IgD-negative memory B cell (primary cell): ENCODE results near the gene HBP1. TPM values are rescaled to one million over a fixed set of nuclear protein-coding genes. Genes with fewer than 3 reads are reported as not detected.
A peak's percentile ranks its signal among the peaks of the same experiment; 100 is the strongest.

Experiments used
- H3K27ac Mint-ChIP-seq, 3 donors: one replicate each; pipeline ENCODE4 v1.8.0; 2020 to 2022; ENCODE audit warnings: mild to moderate bottlenecking in 3 of 3, mixed read lengths in 3 of 3, moderate library complexity in 1 of 3
- H3K27me3 Mint-ChIP-seq: one replicate; pipeline ENCODE4 v1.8.0; 2021; ENCODE audit warnings: mixed read lengths
- H3K36me3 Mint-ChIP-seq: one replicate; pipeline ENCODE4 v1.8.0; 2020; ENCODE audit warnings: mild to moderate bottlenecking, mixed read lengths
- H3K4me1 Mint-ChIP-seq, 3 donors: one replicate each; pipeline ENCODE4 v1.8.0; 2020 to 2022; ENCODE audit warnings: mixed read lengths in 3 of 3, mild to moderate bottlenecking in 1 of 3
- H3K4me3 Mint-ChIP-seq, 4 donors: one replicate each; pipeline ENCODE4 v1.8.0; 2020 to 2022; ENCODE audit warnings: mild to moderate bottlenecking in 4 of 4, mixed read lengths in 4 of 4, moderate library complexity in 3 of 4
- H3K9me3 Mint-ChIP-seq, 3 donors: one replicate each; pipeline ENCODE4 v1.8.0; 2020 to 2021; ENCODE audit warnings: mixed read lengths in 3 of 3, mild to moderate bottlenecking in 1 of 3
- polyA plus RNA-seq: library from polyadenylated mRNA; unstranded; fragments of 300-500 nt; fragmentation: Illumina TruSeq; gene quantifications from one replicate; pipeline ENCODE4 v1.2.3, GENCODE V29; 2021

HBP1 gene
- polyA plus RNA-seq, 1 donor from 2014 or later, result 46.4 TPM

DNA sequence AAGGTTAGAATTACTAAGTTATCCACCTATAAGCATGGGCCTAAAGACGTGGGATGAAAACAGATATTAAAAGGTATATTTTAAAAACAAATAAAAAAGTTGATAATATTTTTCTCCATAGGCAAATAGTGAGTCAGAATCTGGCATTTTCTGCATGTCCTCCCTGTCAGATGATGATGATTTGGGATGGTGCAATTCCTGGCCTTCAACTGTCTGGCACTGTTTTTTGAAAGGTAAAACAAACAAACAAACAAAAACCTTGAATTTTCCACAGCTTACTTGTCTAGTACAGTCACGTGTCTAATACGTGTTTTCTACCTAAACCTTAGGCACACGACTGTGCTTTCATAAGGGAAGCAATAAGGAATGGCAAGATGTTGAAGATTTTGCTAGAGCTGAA lies 17.4 kb downstream of the HBP1 start:
- Mint-ChIP-seq H3K4me1 (peaks cover 4 to 6% (median 6%) of the 10 kb centered on the region in 3 donors), H3K27me3 (no peaks in the 10 kb centered on the region), H3K27ac (no peak overlapping the region), H3K4me3 (no peak overlapping the region), H3K36me3 (peaks cover 5% of the 10 kb centered on the region), H3K9me3 (no peaks in the 10 kb centered on the region)

DNA sequence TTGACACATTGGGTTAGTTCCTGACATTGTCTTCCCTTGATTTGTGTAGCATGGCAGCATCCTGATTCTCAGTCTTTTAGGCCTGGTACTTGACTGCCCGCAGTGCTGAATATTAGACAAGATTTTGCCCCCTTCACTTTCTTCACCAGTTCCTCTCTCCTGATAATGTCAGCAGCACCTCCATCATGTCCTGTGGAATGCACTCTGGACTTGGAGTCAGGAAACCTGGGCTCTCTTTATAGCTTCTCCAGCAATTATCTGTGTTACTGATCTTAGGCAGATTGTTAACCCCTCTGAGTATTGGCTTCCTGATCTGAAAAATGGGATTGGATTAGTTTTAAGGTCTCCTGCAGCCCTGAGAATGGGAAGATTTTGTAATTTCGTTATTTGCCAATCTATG lies 19.0 kb downstream of the HBP1 start:
- H3K27ac Mint-ChIP-seq, result peak overlapping the region in 1 of 3 donors; percentile 31
- peaks cover 4 to 6% (median 5%) of the 10 kb centered on the region in 3 donors for H3K4me1 Mint-ChIP-seq
- H3K36me3 Mint-ChIP-seq, result peaks cover 5% of the 10 kb centered on the region
- H3K4me3 Mint-ChIP-seq, result no peak overlapping the region
- no peaks in the 10 kb centered on the region for H3K27me3 Mint-ChIP-seq
- H3K9me3 Mint-ChIP-seq, result no peaks in the 10 kb centered on the region

DNA sequence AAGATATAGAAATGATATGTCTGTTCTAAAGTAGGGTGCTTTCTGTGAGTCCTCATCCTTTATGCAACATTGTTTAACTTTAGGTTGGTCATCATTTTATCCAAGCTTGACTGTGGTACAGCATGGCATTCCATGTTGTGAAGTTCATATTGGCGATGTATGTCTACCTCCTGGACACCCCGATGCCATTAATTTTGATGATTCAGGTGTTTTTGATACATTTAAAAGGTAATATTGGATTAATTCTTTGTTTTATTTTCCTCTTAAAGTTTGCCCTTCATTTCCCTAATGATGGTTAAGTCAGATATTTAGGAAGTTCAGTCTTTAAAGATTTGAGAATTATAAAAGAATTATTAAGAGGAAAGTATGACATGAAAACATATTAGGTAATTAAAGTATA lies 21.3 kb downstream of the HBP1 start:
- no peak overlapping the region for H3K27ac Mint-ChIP-seq
- H3K36me3 Mint-ChIP-seq, result peaks cover 5% of the 10 kb centered on the region
- peaks cover 0 to 12% (median 4%) of the 10 kb centered on the region in 3 donors for H3K4me1 Mint-ChIP-seq
- no peak overlapping the region for H3K4me3 Mint-ChIP-seq
- H3K27me3 Mint-ChIP-seq, result no peaks in the 10 kb centered on the region
- H3K9me3 Mint-ChIP-seq, result no peaks in the 10 kb centered on the region

DNA sequence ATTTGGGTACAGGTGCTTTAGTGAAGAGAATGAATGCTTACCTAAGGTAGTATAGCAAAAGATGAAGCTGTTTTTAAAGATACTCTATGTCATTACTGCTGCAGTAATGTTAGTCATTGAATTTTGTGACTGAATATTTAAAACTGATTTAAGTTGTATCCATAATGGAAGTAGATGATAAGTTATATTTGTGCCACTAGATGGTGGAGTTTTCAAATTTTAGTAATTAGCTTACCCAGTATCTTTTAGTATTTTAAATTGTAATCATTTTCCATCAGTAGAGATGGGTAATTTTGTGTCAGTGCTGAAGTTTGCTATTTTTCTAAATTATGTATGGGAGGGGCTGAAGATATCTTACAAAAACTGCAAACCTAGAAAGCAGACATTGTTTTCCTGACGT lies 25.2 kb downstream of the HBP1 start:
- H3K27me3 Mint-ChIP-seq, result no peaks in the 10 kb centered on the region
- H3K27ac Mint-ChIP-seq, result peak overlapping the region in 1 of 3 donors; percentile 75
- no peaks in the 10 kb centered on the region for H3K36me3 Mint-ChIP-seq
- peaks cover 2 to 8% (median 2%) of the 10 kb centered on the region in 3 donors for H3K4me1 Mint-ChIP-seq
- no peaks in the 10 kb centered on the region for H3K9me3 Mint-ChIP-seq
- peak overlapping the region in 1 of 4 donors; percentile 20 for H3K4me3 Mint-ChIP-seq

DNA sequence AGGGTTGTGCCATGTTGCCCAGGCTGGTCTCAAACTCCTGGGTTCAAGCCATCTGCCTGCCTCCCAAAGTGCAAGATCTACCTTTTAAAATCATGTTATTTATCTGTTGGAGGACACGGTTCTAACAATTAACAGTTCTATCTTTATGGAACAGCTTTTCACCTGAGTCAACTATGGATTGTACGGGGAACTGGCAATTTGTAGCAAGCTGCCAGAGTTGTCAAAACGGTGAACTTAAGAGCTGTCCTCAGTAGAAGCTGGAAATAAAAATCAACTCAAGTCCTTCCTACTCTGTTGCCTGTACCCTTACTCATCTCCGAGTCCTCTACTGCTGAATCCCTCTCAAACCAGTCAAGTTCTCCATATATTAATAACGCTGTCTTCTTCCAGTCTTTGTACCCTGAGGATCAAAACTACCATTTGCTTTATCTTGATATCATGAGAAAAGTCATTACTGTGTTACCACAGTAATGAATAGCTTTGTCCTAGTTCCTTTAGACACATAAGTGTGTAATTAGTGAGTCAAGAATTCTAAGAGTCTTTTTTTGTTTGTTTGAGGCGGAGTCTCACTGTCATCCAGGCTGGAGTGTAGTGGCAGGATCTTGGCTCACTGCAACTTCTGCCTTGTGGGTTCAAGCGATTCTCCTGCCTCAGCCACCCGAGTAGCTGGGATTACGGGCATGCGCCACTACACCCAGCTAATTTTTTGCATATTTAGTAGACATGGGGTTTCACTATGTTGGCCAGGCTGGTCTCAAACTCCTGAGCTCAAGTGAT lies 28.2 kb downstream of the HBP1 start:
- Mint-ChIP-seq H3K9me3 (no peaks in the 10 kb centered on the region), H3K4me3 (no peak overlapping the region), H3K27ac (peak overlapping the region in 1 of 3 donors; percentile 47), H3K27me3 (no peaks in the 10 kb centered on the region), H3K36me3 (peaks cover 2% of the 10 kb centered on the region), H3K4me1 (peaks cover 0 to 8% (median 2%) of the 10 kb centered on the region in 3 donors)

DNA sequence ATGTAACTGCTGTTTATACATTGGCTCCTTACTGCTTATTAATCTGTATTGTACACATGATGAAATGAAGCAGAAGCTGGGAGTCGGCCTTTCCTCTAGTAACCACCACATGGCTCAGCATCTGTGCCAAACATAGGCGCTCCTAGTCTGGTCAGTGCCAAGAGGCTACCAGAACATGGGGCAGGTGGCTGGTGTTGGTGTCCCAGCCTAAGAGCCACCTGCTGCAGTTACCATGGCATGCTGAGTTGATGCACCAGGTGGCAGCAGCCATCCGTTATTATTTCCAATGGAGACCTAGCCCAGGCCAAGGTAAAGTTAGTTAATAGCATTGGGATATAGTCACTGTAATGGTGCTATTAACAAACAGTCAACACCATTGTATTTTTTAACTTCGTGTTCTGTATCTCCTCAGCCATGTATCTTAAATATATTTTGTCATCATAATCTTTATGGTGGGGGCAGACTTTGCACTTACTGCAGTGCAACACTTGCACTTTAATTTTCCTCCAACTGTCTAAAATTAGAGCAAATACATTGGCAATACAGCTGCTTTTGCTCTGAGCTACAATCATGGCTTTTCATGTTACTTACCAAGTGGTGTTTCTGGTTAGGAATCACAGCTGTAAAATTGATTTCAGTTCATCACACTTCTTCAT lies 33.1 kb downstream of the HBP1 start:
- peaks cover 15% of the 10 kb centered on the region for H3K36me3 Mint-ChIP-seq
- peak overlapping the region in 1 of 3 donors; percentile 23 for H3K27ac Mint-ChIP-seq
- no peaks in the 10 kb centered on the region for H3K27me3 Mint-ChIP-seq
- H3K4me1 Mint-ChIP-seq, result peaks cover 0 to 2% (median 0%) of the 10 kb centered on the region in 3 donors
- no peaks in the 10 kb centered on the region for H3K9me3 Mint-ChIP-seq
- H3K4me3 Mint-ChIP-seq, result no peak overlapping the region

DNA sequence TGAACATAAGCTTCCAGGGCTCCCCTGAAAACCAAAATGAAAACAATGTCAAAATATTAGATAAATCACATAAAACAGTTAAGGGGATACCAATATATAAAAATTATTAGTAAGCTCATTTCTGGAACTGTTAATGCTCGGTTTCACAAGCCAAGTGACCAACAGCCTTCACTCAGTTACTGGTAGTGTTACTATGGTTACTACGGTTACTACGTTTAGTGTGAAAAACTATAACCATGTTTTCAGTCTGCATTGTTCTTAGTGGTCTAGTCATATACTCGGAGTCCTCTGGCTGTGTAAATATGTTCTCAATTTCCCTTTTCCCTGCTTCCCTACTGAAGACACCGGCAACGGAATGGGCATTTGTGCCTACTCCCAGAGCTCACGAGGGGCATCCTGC lies 34.8 kb downstream of the HBP1 start:
- H3K9me3 Mint-ChIP-seq, result no peaks in the 10 kb centered on the region
- H3K27ac Mint-ChIP-seq, result no peak overlapping the region
- no peaks in the 10 kb centered on the region for H3K27me3 Mint-ChIP-seq
- H3K36me3 Mint-ChIP-seq, result peaks cover 18% of the 10 kb centered on the region
- H3K4me1 Mint-ChIP-seq, result no peaks in the 10 kb centered on the region
- H3K4me3 Mint-ChIP-seq, result peak overlapping the region in 1 of 4 donors; percentile 61

DNA sequence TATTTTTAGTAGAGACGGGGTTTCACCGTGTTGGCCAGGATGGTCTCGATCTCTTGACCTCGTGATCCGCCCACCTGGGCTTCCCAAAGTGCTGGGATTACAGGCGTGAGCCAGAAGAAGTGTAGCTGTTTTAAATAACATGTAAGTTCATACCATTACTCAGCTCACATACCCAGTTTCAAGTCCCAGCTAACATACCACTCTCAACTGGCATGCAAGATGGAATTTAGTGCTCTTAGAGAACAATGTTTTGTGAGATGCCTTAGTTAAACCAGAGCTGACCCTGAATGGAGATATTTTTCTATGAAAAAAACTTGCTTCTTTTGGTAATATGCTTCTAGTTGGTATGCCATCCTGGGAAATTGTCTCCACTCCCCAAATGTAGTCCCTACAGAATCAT lies 37.3 kb downstream of the HBP1 start:
- Mint-ChIP-seq H3K27me3 (no peaks in the 10 kb centered on the region), H3K9me3 (no peaks in the 10 kb centered on the region), H3K4me1 (no peaks in the 10 kb centered on the region), H3K4me3 (no peak overlapping the region), H3K36me3 (peaks cover 23% of the 10 kb centered on the region), H3K27ac (no peak overlapping the region)

DNA sequence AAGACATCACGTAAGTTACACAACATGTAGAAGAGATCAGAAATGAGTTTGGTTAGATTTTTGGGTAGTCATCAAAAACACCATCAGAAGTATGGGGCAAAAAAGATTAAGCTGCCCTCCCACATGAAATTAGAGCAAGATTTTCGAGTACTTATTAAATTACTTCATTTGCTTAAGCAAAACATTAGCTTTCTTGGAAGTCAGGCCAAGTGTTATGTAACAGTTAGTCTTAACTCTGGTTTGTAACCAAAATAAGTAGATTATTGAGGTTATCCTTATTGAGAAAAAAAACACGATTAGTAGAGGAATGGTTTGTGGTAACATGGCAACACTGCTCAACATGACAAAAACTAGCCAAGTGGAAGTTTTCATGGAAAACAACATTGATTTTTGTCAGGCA lies 37.9 kb downstream of the HBP1 start:
- Mint-ChIP-seq H3K4me1 (no peaks in the 10 kb centered on the region), H3K36me3 (peaks cover 23% of the 10 kb centered on the region), H3K4me3 (no peak overlapping the region)

DNA sequence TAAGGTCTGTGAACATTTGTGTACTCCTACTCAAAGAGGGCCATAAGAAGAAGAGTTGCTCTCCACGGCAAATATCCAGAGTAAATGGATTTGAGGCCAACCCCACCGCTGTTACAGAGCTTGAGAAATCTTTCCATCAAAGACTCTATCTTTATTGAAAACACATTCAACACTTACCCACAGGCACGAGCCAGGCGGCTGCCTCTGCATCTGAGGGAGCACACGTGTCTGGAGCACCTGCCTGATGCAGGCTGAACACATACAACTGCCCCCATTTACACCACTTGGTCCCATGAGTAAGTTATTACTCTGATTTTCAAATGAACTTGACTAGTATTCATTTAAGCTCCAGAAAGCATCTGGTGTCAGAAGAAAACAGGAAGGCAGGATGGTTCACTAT lies 38.7 kb downstream of the HBP1 start:
- H3K4me3 Mint-ChIP-seq, result no peak overlapping the region
- peak overlapping the region in 2 of 3 donors; percentile 44 to 73 for H3K27ac Mint-ChIP-seq
- peaks cover 23% of the 10 kb centered on the region for H3K36me3 Mint-ChIP-seq
- H3K27me3 Mint-ChIP-seq, result no peaks in the 10 kb centered on the region
- no peaks in the 10 kb centered on the region for H3K9me3 Mint-ChIP-seq
- H3K4me1 Mint-ChIP-seq, result no peaks in the 10 kb centered on the region

More for the DNA sequence above, 37.9 kb downstream of the HBP1 start:
- no peaks in the 10 kb centered on the region for H3K9me3 Mint-ChIP-seq
- no peaks in the 10 kb centered on the region for H3K27me3 Mint-ChIP-seq
- no peak overlapping the region for H3K27ac Mint-ChIP-seq

DNA sequence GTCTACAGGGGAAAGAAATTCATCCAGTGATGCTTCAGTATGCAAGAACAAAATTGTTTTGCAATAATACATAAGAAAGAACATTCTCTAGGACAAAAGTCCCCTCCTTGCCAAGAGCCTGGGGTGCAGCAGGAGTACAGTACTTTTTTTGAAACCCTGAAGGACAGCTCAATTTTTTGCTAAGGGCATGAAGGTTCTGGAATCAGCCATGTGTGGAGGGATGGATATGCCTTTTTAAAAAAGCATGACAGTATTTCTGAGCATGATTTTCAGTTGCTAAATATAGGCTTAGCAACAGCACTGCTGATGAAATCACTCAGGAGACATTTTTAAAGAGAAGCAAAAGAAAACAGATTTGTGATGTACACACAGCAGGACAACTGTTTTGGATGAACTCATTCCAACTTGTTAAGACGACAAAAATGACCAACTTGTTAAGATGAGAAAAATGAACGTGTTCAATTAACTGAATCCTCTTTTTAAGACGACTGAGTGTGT lies 39.3 kb downstream of the HBP1 start:
- H3K36me3 Mint-ChIP-seq, result peaks cover 23% of the 10 kb centered on the region
- no peaks in the 10 kb centered on the region for H3K4me1 Mint-ChIP-seq
- H3K27me3 Mint-ChIP-seq, result no peaks in the 10 kb centered on the region
- H3K4me3 Mint-ChIP-seq, result no peak overlapping the region
- peak overlapping the region in 2 of 3 donors; percentile 44 to 73 for H3K27ac Mint-ChIP-seq
- H3K9me3 Mint-ChIP-seq, result no peaks in the 10 kb centered on the region

DNA sequence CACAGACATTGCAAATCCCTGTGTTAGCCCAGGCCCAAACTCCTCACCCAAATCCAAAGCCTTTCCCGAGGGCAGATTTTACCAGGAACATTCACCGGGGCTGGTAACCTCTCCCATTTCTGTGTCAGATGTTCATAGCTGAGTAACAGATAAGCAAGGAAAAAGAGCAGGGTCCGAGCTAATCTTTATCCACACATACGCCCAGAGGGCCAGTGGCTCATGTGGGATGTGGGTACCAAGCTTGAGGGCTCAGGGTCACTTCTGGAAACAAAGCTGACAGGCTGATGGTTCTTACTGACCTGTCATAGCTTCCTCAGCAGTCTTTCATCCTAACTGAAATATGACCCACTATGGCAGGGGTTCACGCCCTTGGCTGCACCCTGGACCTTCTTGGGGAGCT lies 39.8 kb downstream of the HBP1 start:
- H3K4me3 Mint-ChIP-seq, result no peak overlapping the region
- H3K4me1 Mint-ChIP-seq, result peaks cover 0 to under 1% (median 0%) of the 10 kb centered on the region in 3 donors
- H3K9me3 Mint-ChIP-seq, result peaks cover 0 to 5% (median 0%) of the 10 kb centered on the region in 3 donors
- peak overlapping the region in 1 of 3 donors; percentile 19 for H3K27ac Mint-ChIP-seq
- H3K36me3 Mint-ChIP-seq, result peaks cover 23% of the 10 kb centered on the region
- H3K27me3 Mint-ChIP-seq, result no peaks in the 10 kb centered on the region

DNA sequence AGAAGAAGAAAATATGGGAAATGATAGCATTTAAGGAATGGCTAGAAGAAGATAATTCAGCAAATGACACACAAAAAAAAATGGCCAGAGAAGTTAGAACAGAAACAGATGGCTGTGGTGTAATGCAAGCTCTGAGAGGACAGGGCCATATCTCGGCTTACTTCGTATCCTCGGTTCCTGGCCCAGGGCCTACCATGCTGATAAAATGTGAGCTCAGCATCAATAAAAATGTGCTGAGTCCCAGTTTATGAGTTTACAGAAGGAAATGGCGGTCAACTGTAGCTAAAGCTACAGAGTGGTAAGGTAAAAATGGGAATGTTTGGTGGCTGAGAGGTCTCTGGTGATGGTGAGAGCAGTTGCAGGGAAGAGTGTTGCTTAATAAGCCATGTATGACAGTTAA lies 40.8 kb downstream of the HBP1 start:
- peaks cover 0 to 1% (median 0%) of the 10 kb centered on the region in 3 donors for H3K4me1 Mint-ChIP-seq
- H3K4me3 Mint-ChIP-seq, result no peak overlapping the region
- peaks cover 0 to 11% (median 0%) of the 10 kb centered on the region in 3 donors for H3K9me3 Mint-ChIP-seq
- peaks cover 24% of the 10 kb centered on the region for H3K36me3 Mint-ChIP-seq
- H3K27me3 Mint-ChIP-seq, result no peaks in the 10 kb centered on the region
- peak overlapping the region in 1 of 3 donors; percentile 12 for H3K27ac Mint-ChIP-seq

DNA sequence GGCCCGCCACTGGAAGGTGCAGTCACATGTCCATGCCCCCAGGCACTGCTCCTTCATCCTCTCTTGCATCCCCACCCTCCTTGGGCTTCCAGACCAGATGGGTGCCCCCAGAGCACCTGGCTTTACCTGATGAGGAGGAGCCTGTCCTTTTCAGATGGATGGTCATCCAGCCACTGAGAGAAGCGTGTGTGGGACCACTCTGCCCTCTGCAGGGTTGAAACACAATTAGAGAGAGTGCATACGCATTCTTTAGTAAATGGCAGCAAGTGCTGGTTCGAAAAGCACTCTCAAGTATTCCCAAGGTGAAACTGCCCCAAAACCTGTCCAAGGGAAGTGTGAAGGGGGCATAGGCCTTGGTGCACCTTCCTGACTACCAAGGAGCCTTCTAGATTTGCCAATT lies 41.6 kb downstream of the HBP1 start:
- Mint-ChIP-seq H3K4me1 (peaks cover 0 to 4% (median 2%) of the 10 kb centered on the region in 3 donors), H3K9me3 (peaks cover 2 to 15% (median 3%) of the 10 kb centered on the region in 3 donors), H3K4me3 (no peak overlapping the region), H3K36me3 (peaks cover 20% of the 10 kb centered on the region), H3K27me3 (no peaks in the 10 kb centered on the region), H3K27ac (no peak overlapping the region)

DNA sequence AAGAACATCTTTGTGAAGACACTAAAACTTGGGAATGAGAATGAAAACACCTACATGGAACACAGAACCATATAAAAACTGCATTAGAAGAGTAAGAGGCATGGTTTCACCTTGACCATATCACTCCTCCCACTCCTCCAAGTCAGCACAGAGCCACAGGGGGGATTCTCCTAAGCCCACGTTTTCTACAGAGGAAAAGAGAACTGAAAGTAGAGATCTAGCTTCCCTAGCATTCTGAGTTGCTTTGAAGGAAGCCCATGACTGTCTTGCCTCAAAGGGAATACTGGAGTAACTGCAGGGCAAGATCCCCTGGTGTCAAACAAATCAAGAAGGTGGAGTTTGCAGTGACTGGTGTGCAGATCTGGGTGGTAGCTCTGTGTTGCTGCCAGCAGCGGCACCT lies 43.9 kb downstream of the HBP1 start:
- Mint-ChIP-seq H3K27ac (no peak overlapping the region), H3K36me3 (peaks cover 19% of the 10 kb centered on the region), H3K4me3 (no peak overlapping the region), H3K27me3 (no peaks in the 10 kb centered on the region), H3K4me1 (peaks cover 0 to 4% (median 2%) of the 10 kb centered on the region in 3 donors), H3K9me3 (peaks cover 7 to 23% (median 9%) of the 10 kb centered on the region in 3 donors)
